Esophagus muscularis mucosa (tissue), 4 donors: ENCODE results near the gene NAA15. TPM values are rescaled to one million over a fixed set of nuclear protein-coding genes. Genes with fewer than 3 reads are reported as not detected.
A peak's percentile ranks its signal among the peaks of the same experiment; 100 is the strongest.

Experiments
- DNase-seq: peaks from one replicate; pipeline ENCODE4 v3.0.0-alpha.2; 2017; ENCODE audit errors: extremely low spot score
- H3K27ac ChIP-seq, 4 donors: fragments of 200-600 bp; sonication (generic); replicated peaks in 1 of 4; 1 replicate in 3 of 4; 2 replicates in 1 of 4; pipeline ENCODE4 v1.5.1; 2016 to 2019; ENCODE audit warnings: mild to moderate bottlenecking in 1 of 4
- H3K27me3 ChIP-seq, 4 donors: fragments of 200-600 bp; sonication (generic); one replicate each; pipeline versions ENCODE4 v1.5.1 to v1.6.0; 2016 to 2019
- H3K36me3 ChIP-seq, 4 donors: fragments of 200-600 bp; sonication (generic); one replicate each; pipeline ENCODE4 v1.5.1; 2016 to 2019
- H3K4me1 ChIP-seq, 4 donors: fragments of 200-600 bp; sonication (generic); one replicate each; pipeline ENCODE4 v1.5.1; 2016 to 2019
- H3K4me3 ChIP-seq, 4 donors: fragments of 200-600 bp; sonication (generic); 1 replicate in 2 of 4; 2 replicates in 2 of 4; pipeline ENCODE4 v1.5.1; 2016 to 2019; ENCODE audit warnings: mild to moderate bottlenecking in 4 of 4, moderate library complexity in 1 of 4
- H3K9me3 ChIP-seq, 4 donors: fragments of 200-600 bp; sonication (generic); 1 replicate in 3 of 4; 2 replicates in 1 of 4; pipeline ENCODE4 v1.5.1; 2016 to 2019
- CTCF ChIP-seq, 3 experiments: fragments of 200-600 bp in 2 of 3; fragments of 450-650 bp in 1 of 3; sonication (generic) in 2 of 3; IDR thresholded peaks; one replicate each; pipeline ENCODE4 v1.5.1; 2017 to 2019; ENCODE audit warnings: antibody characterized with exemption in 3 of 3, mild to moderate bottlenecking in 2 of 3, moderate library complexity in 1 of 3
- EP300 ChIP-seq: sonication (generic); formaldehyde crosslinking; IDR thresholded peaks from one replicate; pipeline ENCODE4 v1.6.1; 2017; ENCODE audit warnings: antibody characterized with exemption
- POLR2A ChIP-seq: fragments of 450-650 bp; IDR thresholded peaks from one replicate; pipeline ENCODE4 v1.6.1; 2017; ENCODE audit warnings: antibody characterized with exemption, moderate library complexity, mild to moderate bottlenecking, low read depth
- POLR2AphosphoS5 ChIP-seq, 2 donors: sonication (generic); formaldehyde crosslinking; IDR thresholded peaks; one replicate each; pipeline ENCODE4 v1.6.1; 2017; ENCODE audit warnings: antibody characterized with exemption in 2 of 2
- WGBS: methylation state at CpG from one replicate; pipeline ENCODE4 v1.1.5; 2018; 5-methylcytosine and 5-hydroxymethylcytosine counted together
- intact Hi-C: fragments of 100-400 bp; cut with DNase I; formaldehyde crosslinking; loops from one replicate; pipeline ENCODE4 v1.15.1; 2023
- total RNA-seq, 4 donors: library from RNA; depleted of rRNA; stranded (reverse); fragments of >200 nt; gene quantifications; one replicate each; pipeline versions ENCODE4 v1.1.0 to v1.2.1, GENCODE V29; 2016

The NAA15 gene
- total RNA-seq, 4 donors from 2014 or later = 21.0 to 32.1 (median 25.3) TPM

DNA sequence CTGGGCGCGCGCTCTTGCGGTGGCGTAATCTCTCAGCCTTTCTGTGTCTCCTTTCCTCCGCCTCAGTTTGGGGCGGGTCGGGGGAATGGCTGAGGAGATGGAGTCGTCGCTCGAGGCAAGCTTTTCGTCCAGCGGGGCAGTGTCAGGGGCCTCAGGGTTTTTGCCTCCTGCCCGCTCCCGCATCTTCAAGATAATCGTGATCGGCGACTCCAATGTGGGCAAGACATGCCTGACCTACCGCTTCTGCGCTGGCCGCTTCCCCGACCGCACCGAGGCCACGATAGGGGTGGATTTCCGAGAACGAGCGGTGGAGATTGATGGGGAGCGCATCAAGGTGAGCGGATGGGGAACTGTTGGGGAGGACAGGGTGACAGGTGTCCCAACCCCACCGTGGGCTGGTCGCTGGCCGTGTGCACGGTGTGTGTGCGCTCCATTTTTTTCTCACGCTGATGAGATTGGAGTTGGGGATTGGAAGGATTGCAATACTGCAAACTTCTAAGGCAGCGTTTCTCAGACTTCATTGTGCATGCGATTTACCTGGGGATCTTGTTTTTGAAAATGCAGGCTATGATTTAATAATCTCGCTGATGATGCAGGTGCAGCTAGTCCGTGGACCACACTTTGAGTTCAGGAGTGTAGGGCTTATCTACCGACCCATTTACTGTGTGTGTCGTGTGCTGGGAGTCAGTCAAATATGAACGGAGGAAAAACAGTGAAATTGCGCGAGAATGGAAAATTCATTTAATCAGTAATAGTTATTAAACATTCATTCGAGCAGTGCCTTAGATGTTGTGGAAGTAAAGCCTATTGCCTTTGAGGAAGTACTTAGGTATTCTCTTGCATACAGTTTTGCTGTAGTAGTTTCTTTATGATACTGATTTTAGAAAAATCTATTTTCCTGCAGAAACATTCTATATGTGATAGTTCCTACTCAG lies 153.1 kb downstream of the NAA15 start, which contains the start of gene RAB33B:
Gene RAB33B, plus strand, starts transcription at position 11 of the 935 bp plus-strand sequence. Its CDS starts 75 bp downstream, at position 86.
- peak; percentile 94 for TF ChIP-seq POLR2A
- no peak for TF ChIP-seq CTCF (IDR thresholded peaks at IDR 0.05)
- TF ChIP-seq POLR2AphosphoS5 (IDR thresholded peaks at IDR 0.05) = peak; percentile 94 to 98
- no peak for TF ChIP-seq EP300
- DNase-seq = no peak
- peaks cover 36 to 59% (median 57%) of the 10 kb centered on the region in 4 donors for H3K4me1 ChIP-seq

GRCh38 chr4:139455126-139455538 lies 153.8 kb downstream of the NAA15 start:
- peak overlapping the region; percentile 92 to 99 (median 96) for H3K27ac ChIP-seq
- intact Hi-C loops = loop anchor here (5.0 to 10.0 kb wide), 3 partner anchors 92 to 370 kb away; partner anchors contain the start of gene ELF2

More for the DNA sequence above, 153.1 kb downstream of the NAA15 start, which contains the start of gene RAB33B:
- Histone ChIP-seq H3K9me3 (no peaks in the 10 kb centered on the region), H3K4me3 (peak within 1 kb of the TSS; percentile 76 to 93 (median 81)), H3K36me3 (no peaks in the 10 kb centered on the region), H3K27me3 (no peaks in the 10 kb centered on the region), H3K27ac (peak within 1 kb of the TSS; percentile 92 to 99 (median 96))
- WGBS = 1% methylated on average over 18 of the region's 46 CpGs
- intact Hi-C loops = loop anchor here (5.0 to 10.0 kb wide), 3 partner anchors 93 to 370 kb away; partner anchors contain the start of gene ELF2

DNA sequence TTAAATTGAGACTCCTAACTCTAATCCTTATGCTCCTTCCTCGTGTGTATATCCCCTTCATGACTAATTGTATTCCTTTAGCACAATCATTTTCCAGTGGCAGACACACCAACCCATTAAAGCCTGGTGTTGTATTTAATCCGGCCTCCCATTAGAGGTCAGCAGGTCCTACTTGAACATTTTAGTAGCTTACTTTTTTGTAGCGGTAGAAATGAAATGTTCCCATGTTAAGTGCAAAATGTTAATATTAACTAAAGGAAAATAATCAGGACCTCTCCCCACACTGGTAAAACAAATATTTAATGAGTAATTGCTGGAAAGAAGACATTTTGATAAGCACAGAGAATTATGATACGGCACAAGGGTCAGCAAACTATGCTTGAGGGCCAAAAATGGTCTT lies 156.0 kb downstream of the NAA15 start:
- no peak overlapping the region for H3K4me3 ChIP-seq
- no peaks in the 10 kb centered on the region for H3K36me3 ChIP-seq
- H3K4me1 ChIP-seq = peaks cover 29 to 68% (median 63%) of the 10 kb centered on the region in 4 donors
- H3K9me3 ChIP-seq = no peaks in the 10 kb centered on the region
- no peak overlapping the region for H3K27ac ChIP-seq
- H3K27me3 ChIP-seq = no peaks in the 10 kb centered on the region
- intact Hi-C loops = loop anchor here (5.0 to 10.0 kb wide), 3 partner anchors 90 to 373 kb away; partner anchors contain the start of gene ELF2
- no peak for DNase-seq
- TF ChIP-seq CTCF (IDR thresholded peaks at IDR 0.05) = no peak
- no peak for TF ChIP-seq POLR2AphosphoS5 (IDR thresholded peaks at IDR 0.05)
- no peak for TF ChIP-seq EP300
- TF ChIP-seq POLR2A = no peak
- WGBS = 65% methylated on average over 4 of the region's 4 CpGs

More at GRCh38 chr4:139455126-139455538, 153.8 kb downstream of the NAA15 start:
- Histone ChIP-seq H3K4me3 (peak overlapping the region; percentile 76 to 93 (median 81)), H3K9me3 (no peaks in the 10 kb centered on the region), H3K4me1 (peaks cover 36 to 63% (median 59%) of the 10 kb centered on the region in 4 donors), H3K36me3 (no peaks in the 10 kb centered on the region), H3K27me3 (no peaks in the 10 kb centered on the region)
- TF ChIP-seq EP300 (no peak), POLR2AphosphoS5 (IDR thresholded peaks at IDR 0.05) (no peak), POLR2A (no peak), CTCF (IDR thresholded peaks at IDR 0.05) (no peak)
- DNase-seq = no peak
- whole genome bisulfite sequencing = 57% methylated on average over 6 of the region's 6 CpGs

DNA sequence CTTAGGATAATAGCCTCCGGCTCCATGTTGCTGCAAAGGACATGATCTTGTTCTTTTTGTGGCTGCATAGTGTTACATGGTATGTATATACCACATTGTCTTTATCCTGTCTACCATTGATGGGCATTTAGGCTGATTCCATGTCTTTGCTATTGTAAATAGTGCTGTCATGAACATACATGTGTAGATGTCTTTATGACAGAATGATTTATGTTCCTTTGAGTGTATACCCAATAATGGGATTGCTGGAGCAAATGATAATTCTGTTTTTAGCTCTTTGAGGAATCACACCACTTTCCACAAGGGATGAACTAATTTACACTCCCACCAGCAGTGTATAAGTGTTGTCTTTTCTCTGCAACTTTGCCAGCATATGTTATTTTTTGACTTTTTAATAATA lies 157.2 kb downstream of the NAA15 start:
- Histone ChIP-seq H3K4me3 (no peak overlapping the region), H3K9me3 (no peaks in the 10 kb centered on the region), H3K27me3 (no peaks in the 10 kb centered on the region), H3K4me1 (peaks cover 25 to 62% (median 58%) of the 10 kb centered on the region in 4 donors), H3K36me3 (peaks cover 0 to 3% (median 0%) of the 10 kb centered on the region in 4 donors), H3K27ac (no peak overlapping the region)
- TF ChIP-seq EP300 (no peak), POLR2AphosphoS5 (IDR thresholded peaks at IDR 0.05) (no peak), CTCF (IDR thresholded peaks at IDR 0.05) (no peak), POLR2A (no peak)
- DNase-seq = no peak
- intact Hi-C loops = loop anchor here (5.0 to 10.0 kb wide), 3 partner anchors 89 to 374 kb away; partner anchors contain the start of gene ELF2
- WGBS = 100% methylated on average over 1 of the region's 1 CpG
